Upper lobe of left lung (tissue), 6 donors: ENCODE measurements around the gene GRPR. TPM values are rescaled to one million over a fixed set of nuclear protein-coding genes. Genes with fewer than 3 reads are reported as not detected.
"Not testable (repeated sequence)": the region's sequence is repeated elsewhere in the genome, so short reads cannot be mapped to it uniquely, and the experiment has no call there.

Source experiments
- ATAC-seq, 2 donors: fragments of 200-7000 bp; cut with Tn5 transposase; one replicate each; pipeline ENCODE4 v1.9.1; 2022; ENCODE audit warnings: mild to moderate bottlenecking in 2 of 2, moderate library complexity in 2 of 2; ENCODE audit not compliant: low FRiP score in 2 of 2
- DNase-seq, 2 donors: peaks; one replicate each; pipeline ENCODE4 v3.0.0-alpha.2; 2019 to 2020
- H3K27ac ChIP-seq, 4 donors: fragments of 200-600 bp; sonication (generic); one replicate each; pipeline ENCODE4 v1.5.1; 2016 to 2019
- H3K27me3 ChIP-seq, 4 donors: fragments of 200-600 bp; sonication (generic); one replicate each; pipeline ENCODE4 v1.5.1; 2017 to 2019
- H3K36me3 ChIP-seq, 4 donors: fragments of 200-600 bp; sonication (generic); one replicate each; pipeline ENCODE4 v1.5.1; 2016 to 2019
- H3K4me1 ChIP-seq, 4 donors: fragments of 200-600 bp; sonication (generic); one replicate each; pipeline ENCODE4 v1.5.1; 2018 to 2019
- H3K4me3 ChIP-seq, 4 donors: fragments of 200-600 bp; sonication (generic); one replicate each; pipeline ENCODE4 v1.5.1; 2017 to 2019; ENCODE audit warnings: mild to moderate bottlenecking in 2 of 4, moderate library complexity in 1 of 4
- H3K9me3 ChIP-seq, 4 donors: fragments of 200-600 bp; sonication (generic); one replicate each; pipeline ENCODE4 v1.5.1; 2018 to 2019
- EP300 ChIP-seq, 4 donors: sonication (generic); formaldehyde crosslinking; IDR thresholded peaks; one replicate each; pipeline ENCODE4 v1.5.1; 2017; ENCODE audit warnings: antibody characterized with exemption in 4 of 4, control low read depth in 2 of 4
- POLR2A ChIP-seq, 4 donors: fragments of 450-650 bp; IDR thresholded peaks; one replicate each; pipeline ENCODE4 v1.5.1; 2016 to 2017; ENCODE audit warnings: antibody characterized with exemption in 4 of 4, mild to moderate bottlenecking in 2 of 4
- POLR2AphosphoS5 ChIP-seq, 2 donors: sonication (generic); formaldehyde crosslinking; IDR thresholded peaks; one replicate each; pipeline ENCODE4 v1.5.1; 2017; ENCODE audit warnings: antibody characterized with exemption in 2 of 2
- WGBS, 2 donors: methylation state at CpG; one replicate each; pipeline ENCODE4 v1.1.5; 2017 to 2018; 5-methylcytosine and 5-hydroxymethylcytosine counted together
- total RNA-seq, 6 donors: library from RNA; depleted of rRNA in 4 of 6; stranded (reverse); fragments of >200 nt in 4 of 6; gene quantifications; one replicate each; pipeline versions ENCODE4 v1.1.0 to v1.2.1, GENCODE V29; 2016 to 2021
- TF ChIP-seq, protein P1 (sequence below), 6 experiments: fragments of 450-650 bp in 4 of 6; fragments of 200-600 bp in 2 of 6; sonication (generic) in 2 of 6; IDR thresholded peaks; one replicate each; pipeline ENCODE4 v1.5.1; 2016 to 2019; ENCODE audit warnings: antibody characterized with exemption in 6 of 6
- donor health status: DM: no; HTN: no; CAD: no; lungs with moderate emphysema.
- donor health status: DM: no; HTN: yes; CAD: no; lungs with severe emphysema.

The GRPR gene
- total RNA-seq, 6 donors from 2014 or later, result 0.20 to 0.43 (median 0.39) TPM; not detected in 3

DNA sequence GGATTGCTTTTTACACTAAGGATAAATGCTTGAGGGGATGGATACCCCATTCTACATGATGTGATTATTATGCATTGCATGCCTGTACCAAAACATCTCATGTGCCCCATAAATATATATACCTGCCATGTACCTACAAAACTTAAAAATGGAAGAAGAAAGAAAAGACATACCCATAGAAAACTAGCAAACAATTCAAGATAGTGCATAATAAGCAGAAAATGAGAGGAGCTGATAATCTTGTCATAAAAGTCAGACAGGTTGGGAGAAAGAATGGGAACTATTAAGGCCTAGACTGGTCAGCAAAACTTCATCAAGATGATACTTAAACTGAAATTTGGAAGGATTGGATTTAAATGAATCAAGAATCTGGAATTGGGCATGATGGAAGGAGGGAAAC is 22.3 kb downstream of the GRPR start:
- Histone ChIP-seq H3K4me1 (no peaks in the 10 kb centered on the region), H3K9me3 (no peaks in the 10 kb centered on the region), H3K27me3 (no peaks in the 10 kb centered on the region), H3K4me3 (no peak overlapping the region), H3K36me3 (no peaks in the 10 kb centered on the region), H3K27ac (no peak overlapping the region)
- TF ChIP-seq POLR2AphosphoS5 (IDR thresholded peaks at IDR 0.05) (no peak), EP300 (IDR thresholded peaks at IDR 0.05) (no peak), POLR2A (IDR thresholded peaks at IDR 0.05) (no peak)
- TF ChIP-seq, protein P1, sequence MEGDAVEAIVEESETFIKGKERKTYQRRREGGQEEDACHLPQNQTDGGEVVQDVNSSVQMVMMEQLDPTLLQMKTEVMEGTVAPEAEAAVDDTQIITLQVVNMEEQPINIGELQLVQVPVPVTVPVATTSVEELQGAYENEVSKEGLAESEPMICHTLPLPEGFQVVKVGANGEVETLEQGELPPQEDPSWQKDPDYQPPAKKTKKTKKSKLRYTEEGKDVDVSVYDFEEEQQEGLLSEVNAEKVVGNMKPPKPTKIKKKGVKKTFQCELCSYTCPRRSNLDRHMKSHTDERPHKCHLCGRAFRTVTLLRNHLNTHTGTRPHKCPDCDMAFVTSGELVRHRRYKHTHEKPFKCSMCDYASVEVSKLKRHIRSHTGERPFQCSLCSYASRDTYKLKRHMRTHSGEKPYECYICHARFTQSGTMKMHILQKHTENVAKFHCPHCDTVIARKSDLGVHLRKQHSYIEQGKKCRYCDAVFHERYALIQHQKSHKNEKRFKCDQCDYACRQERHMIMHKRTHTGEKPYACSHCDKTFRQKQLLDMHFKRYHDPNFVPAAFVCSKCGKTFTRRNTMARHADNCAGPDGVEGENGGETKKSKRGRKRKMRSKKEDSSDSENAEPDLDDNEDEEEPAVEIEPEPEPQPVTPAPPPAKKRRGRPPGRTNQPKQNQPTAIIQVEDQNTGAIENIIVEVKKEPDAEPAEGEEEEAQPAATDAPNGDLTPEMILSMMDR (IDR thresholded peaks at IDR 0.05), result no peak
- DNase-seq, result no peak
- no peak for ATAC-seq

DNA sequence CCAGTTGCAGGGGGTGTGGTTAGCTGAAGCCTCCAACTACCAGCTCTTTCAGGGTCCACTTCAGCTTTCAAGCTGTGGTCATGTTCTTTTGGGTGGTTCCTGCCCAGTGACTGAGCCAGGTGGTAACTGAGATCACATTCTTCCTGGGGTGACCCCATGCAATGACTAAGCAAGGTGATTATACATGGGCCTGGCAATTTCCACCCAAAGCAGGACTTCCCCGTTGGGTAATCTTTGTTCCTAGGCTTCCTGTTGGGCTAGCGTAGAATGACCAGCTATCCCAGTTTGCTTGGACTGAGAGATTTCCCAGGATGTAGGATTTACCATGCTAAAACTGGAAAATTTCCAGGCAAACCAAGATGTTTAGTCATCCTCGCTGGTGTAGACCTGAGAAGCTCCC is 25.5 kb downstream of the GRPR start:
- Histone ChIP-seq H3K4me1 (no peaks in the 10 kb centered on the region), H3K9me3 (no peaks in the 10 kb centered on the region), H3K4me3 (no peak overlapping the region), H3K27me3 (no peaks in the 10 kb centered on the region), H3K36me3 (no peaks in the 10 kb centered on the region), H3K27ac (no peak overlapping the region)
- TF ChIP-seq POLR2AphosphoS5 (IDR thresholded peaks at IDR 0.05), result no peak
- no peak for TF ChIP-seq EP300 (IDR thresholded peaks at IDR 0.05)
- TF ChIP-seq POLR2A (IDR thresholded peaks at IDR 0.05), result no peak
- TF ChIP-seq, protein P1 (IDR thresholded peaks at IDR 0.05), result no peak
- ATAC-seq (no peak), DNase-seq (no peak)
- 80 to 91% methylated on average over 2 to 3 of the region's 3 CpGs for WGBS, 2 donors

GRCh38 chrX:16155581-16156096 is 32.3 kb downstream of the GRPR start:
- Histone ChIP-seq H3K9me3 (no peaks in the 10 kb centered on the region), H3K27me3 (no peaks in the 10 kb centered on the region), H3K4me3 (no peak overlapping the region), H3K27ac (no peak overlapping the region), H3K36me3 (no peaks in the 10 kb centered on the region), H3K4me1 (no peaks in the 10 kb centered on the region)
- TF ChIP-seq EP300 (IDR thresholded peaks at IDR 0.05) (no peak), POLR2AphosphoS5 (IDR thresholded peaks at IDR 0.05) (no peak), POLR2A (IDR thresholded peaks at IDR 0.05) (no peak)
- TF ChIP-seq, protein P1 (IDR thresholded peaks at IDR 0.05), result no peak
- DNase-seq, result no peak
- WGBS, 2 donors, result 61 to 66% methylated on average over 4 to 5 of the region's 5 CpGs
- no peak for ATAC-seq

GRCh38 chrX:16156692-16157331 is 33.4 kb downstream of the GRPR start:
- TF ChIP-seq, protein P1 (IDR thresholded peaks at IDR 0.05), result no peak
- TF ChIP-seq EP300 (IDR thresholded peaks at IDR 0.05) (no peak), POLR2A (IDR thresholded peaks at IDR 0.05) (no peak), POLR2AphosphoS5 (IDR thresholded peaks at IDR 0.05) (no peak)
- WGBS, 2 donors, result 86 to 96% methylated on average over 4 to 5 of the region's 5 CpGs

DNA sequence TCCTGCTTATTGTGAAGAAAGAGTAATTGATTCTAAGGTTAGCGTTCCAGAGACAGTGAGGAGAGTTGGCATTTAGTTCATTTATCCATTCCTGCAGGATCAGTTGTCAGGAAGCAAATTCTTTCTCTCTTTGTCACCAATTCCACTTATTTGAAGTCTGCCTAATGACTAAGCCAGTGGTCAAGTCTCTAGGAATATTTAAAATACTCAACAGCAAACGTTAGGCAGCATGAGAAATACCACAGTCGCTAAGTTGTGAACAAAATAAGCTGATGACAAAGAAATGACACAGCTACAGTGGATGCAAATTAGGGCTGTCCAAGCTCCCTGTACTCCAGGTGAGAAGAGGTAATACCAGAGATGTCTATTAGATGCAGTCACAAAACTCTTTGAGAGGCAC is 37.4 kb downstream of the GRPR start:
- no peaks in the 10 kb centered on the region for H3K27me3 ChIP-seq
- H3K27ac ChIP-seq, result no peak overlapping the region
- 63 to 66% methylated on average over 3 of the region's 3 CpGs for WGBS, 2 donors
- DNase-seq, result no peak
- H3K4me3 ChIP-seq, result no peak overlapping the region
- no peak for ATAC-seq
- H3K4me1 ChIP-seq, result no peaks in the 10 kb centered on the region
- no peaks in the 10 kb centered on the region for H3K9me3 ChIP-seq
- H3K36me3 ChIP-seq, result no peaks in the 10 kb centered on the region
- TF ChIP-seq EP300 (IDR thresholded peaks at IDR 0.05), result no peak
- TF ChIP-seq, protein P1 (IDR thresholded peaks at IDR 0.05), result no peak
- TF ChIP-seq POLR2AphosphoS5 (IDR thresholded peaks at IDR 0.05), result no peak
- no peak for TF ChIP-seq POLR2A (IDR thresholded peaks at IDR 0.05)

More at GRCh38 chrX:16156692-16157331, 33.4 kb downstream of the GRPR start:
- no peaks in the 10 kb centered on the region for H3K36me3 ChIP-seq
- H3K4me1 ChIP-seq, result no peaks in the 10 kb centered on the region
- H3K27me3 ChIP-seq, result no peaks in the 10 kb centered on the region
- ATAC-seq, result no peak
- no peaks in the 10 kb centered on the region for H3K9me3 ChIP-seq
- H3K4me3 ChIP-seq, result no peak overlapping the region
- no peak for DNase-seq
- no peak overlapping the region for H3K27ac ChIP-seq

- not testable (repeated sequence) for H3K9me3 ChIP-seq, H3K36me3 ChIP-seq, H3K4me3 ChIP-seq, H3K27me3 ChIP-seq, H3K4me1 ChIP-seq, ATAC-seq, DNase-seq, H3K27ac ChIP-seq
- WGBS, 2 donors, result 83 to 100% methylated on average over 2 of the region's 2 CpGs
Observed at GRCh38 chrX:16161173-16161572, 37.8 kb downstream of the GRPR start.
